Kidney glomerular epithelial cell (primary cell): ENCODE measurements around the gene POLR3GL.

Experiments
- DNase-seq: peaks from one replicate; lab custom pipeline; 2025; lab: John Stamatoyannopoulos, UW

Gene POLR3GL

DNA sequence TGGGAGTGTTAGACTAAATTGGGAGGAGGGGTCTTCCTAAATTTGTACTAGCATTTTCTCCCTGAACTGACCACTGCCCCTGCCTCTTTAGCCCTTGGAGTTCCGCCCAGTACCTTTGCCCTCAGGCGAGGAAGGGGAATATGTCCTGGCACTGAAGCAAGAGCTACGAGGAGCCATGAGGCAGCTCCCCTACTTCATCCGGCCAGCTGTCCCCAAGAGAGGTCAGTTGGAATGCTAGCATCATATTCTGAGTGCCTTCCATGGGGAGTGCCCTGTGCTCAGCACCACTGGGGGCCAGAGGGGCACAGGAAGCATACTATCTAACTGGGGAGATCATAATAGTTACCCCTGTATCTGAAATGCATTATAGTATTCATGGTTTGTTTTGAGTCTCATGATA, 10.7 kb downstream of the POLR3GL start:
- DNase-seq = no peak

DNA sequence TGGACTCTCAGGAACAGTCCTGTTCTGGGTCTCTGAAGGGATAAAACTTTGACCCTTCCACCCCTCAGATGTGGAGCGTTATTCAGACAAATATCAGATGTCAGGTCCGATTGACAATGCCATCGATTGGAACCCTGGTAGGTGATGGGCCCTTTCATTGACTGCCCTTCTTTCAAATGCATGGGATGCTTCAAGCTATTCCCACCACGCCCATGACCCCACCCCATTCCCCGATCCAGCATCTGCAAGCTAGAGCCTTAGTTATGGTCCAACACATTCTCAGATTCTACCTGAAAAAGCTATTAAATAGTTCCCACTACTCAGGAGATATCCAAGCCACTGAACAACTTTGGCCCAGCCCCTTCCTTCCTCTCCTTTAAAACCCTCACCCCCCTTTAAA, 12.5 kb downstream of the POLR3GL start:
- DNase-seq = no peak

GRCh38 chr1:145977486-145978470, 13.3 kb downstream of the POLR3GL start:
- peak; percentile 79 for DNase-seq

DNA sequence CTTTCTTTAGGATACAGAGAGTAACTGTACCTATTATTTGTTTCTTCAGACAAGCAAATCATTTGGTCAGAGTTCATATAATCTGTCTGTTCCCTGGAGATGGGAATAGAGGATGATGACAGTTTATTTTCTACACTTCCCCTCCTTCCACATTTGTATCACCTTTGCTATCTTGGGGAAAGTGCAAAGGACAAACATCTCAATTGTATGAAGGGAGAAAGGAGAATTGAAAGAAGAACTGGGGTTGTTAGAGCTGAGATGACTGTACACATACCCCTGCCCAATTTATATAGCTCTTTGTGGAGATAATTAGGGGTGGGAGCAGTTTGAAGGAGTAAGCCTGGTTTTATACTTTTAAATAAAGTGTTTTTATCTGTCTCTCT, 14.0 kb downstream of the POLR3GL start:
- DNase-seq = no peak

- peak; percentile 100 for DNase-seq
Observed at GRCh38 chr1:145978854-145979745, 14.6 kb downstream of the POLR3GL start.

- DNase-seq = no peak
Observed at GRCh38 chr1:145979746-145980456, 15.4 kb downstream of the POLR3GL start.

DNA sequence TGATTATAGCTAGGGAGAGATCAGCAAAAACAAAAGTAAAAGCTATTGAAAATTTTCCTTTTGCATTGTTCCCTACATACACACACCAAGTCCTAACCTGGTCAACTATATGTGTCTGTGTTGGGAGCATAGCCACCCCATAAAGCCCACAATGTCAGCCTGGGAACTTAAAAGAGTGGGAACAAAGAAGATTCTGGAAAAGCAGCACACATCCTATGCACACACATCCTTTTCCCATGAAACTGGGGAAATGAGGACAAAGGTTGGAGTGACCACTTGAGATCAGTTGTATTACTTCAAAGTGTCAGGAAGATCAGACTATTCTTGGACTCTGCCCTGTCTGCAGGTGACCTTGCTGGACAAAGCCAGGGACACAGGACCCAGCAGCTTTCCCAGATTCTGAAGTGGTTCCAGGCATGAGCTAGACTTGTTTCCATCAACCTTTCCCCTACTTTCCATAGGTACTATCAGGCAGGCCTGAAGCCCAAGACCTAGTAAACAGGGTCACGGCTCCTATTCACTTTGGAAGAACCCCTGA, 16.0 kb downstream of the POLR3GL start:
- no peak for DNase-seq

- DNase-seq = no peak
Observed at GRCh38 chr1:145982010-145982723, 17.7 kb downstream of the POLR3GL start.

GRCh38 chr1:145983206-145983675, 18.8 kb downstream of the POLR3GL start:
- DNase-seq = no peak

DNA sequence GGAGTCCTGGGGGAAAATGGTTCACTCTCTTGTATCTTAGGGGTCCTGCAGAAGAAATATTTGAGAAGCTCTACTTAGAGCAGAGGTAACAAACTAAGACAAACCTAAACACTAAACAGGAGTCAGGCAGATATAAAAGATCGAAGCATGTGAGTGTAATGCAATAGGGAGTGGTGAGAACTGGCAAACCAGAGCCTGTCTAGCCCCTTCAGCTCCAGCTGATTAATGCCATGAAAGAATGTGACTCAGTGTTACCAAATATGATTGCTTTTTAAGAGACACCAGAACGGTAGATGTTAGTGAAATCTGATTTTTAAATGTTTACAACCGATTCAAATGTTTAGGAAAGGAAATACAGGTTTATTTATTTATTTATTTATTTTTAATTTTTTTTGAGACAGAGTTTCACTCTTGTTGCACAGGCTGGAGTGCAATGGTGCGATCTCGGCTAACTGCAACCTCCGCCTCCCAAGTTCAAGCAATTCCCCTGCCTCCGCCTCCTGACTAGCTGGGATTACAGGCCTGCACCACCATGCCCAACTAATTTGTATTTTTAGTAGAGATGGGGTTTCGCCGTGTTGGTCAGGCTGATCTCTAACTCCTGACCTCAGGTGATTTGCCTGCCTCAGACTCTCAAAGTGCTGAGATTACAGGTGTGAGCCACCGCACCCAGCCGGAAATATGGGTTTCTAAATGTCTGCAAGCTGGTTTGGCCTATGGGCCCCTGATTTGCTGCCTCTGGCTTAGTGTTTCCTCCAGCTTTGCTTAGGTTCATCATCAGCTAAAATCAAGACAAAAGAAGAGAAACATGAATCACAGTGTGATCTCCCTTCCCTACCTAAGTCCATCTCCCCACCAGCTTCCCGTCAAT, 19.7 kb downstream of the POLR3GL start:
- no peak for DNase-seq

DNA sequence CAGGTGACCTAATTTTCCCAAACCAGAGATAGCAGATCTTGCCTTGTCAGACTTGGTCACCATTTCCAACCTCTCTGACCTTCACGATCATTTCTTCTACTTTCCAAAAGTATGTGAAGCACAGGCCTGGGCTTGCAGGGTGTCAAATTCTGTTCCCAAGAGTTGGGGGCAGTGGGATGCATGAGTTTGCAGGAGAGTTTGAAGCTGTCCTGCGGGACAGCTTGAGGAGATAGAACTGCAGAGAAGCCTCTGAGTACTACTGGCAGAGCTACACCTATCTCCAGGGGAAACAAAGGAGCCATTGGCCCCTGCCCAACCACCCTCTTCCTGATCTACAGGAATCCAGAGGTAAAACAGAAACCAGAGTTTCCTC, 20.6 kb downstream of the POLR3GL start:
- no peak for DNase-seq

- DNase-seq = no peak
Observed at GRCh38 chr1:145985502-145986439, 21.3 kb downstream of the POLR3GL start.

DNA sequence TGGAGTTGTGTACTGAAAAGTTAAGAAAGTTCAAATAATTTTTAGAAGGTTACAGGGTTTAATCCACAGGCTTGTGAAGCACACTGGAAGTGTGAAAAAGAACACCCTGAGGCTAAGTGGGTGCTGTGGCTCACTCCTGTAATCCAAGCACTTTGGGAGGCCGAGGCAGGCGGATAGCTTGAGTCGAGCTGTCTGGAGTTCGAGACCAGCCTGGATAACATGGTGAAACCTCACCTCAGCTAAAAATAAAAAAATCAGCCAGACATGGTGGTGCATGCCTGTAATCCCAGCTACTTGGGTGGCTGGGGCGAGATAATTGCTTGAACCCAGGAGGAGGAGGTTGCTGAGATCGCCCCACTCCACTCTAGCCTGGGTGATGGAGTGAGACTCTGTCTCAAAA, 22.1 kb downstream of the POLR3GL start:
- DNase-seq = no peak

- DNase-seq = no peak
Observed at GRCh38 chr1:145987926-145988325, 23.4 kb downstream of the POLR3GL start.

DNA sequence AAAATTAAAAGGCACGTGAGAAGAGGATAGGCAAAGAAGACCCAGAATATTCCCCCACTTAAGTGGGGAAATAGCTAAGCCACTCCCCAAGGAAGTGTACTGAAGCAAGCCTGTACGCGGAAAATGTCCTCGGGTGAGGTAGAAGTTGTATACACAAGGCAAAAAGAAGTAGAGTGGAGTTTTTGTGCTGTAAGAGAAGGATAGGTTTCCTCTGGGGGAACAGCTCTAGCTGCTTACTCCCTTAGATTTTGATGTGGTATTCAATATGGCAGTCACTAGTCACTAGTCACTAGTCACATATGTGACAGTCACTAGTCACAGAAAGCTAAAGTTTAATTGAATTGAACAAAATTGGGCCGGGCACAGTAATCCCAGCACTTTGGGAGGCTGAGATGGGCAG, 24.3 kb downstream of the POLR3GL start:
- DNase-seq = no peak

DNA sequence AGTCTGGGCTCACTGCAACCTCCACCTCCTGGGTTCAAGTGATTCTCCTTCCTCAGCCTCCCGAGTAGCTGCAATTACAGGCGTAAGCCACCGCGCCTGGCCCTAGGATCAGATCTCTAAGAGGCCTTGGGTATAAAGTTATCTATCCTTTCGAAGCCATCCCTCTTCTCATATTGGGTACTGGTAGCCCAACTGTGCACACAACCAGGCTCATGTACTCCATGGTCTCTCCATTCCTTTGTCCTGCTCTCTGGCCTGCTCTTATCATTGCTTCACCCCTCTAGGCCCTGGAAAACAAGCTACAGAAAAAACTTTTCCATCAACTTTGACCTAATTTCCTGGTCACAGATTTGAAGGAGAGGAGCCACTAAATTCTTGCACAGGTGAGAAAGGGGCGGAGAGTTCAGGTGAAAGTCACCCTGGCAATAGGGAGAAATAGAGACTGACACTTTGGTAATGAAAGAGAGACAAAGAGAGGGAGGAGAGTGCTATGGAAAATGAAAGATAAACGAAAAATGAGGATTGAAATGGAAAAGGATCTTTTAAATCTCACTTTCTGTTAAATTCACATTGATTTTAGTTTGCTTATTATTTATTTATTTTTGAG, 25.9 kb downstream of the POLR3GL start:
- DNase-seq = no peak

- DNase-seq = no peak
Observed at GRCh38 chr1:145991735-145992412, 27.4 kb downstream of the POLR3GL start.

DNA sequence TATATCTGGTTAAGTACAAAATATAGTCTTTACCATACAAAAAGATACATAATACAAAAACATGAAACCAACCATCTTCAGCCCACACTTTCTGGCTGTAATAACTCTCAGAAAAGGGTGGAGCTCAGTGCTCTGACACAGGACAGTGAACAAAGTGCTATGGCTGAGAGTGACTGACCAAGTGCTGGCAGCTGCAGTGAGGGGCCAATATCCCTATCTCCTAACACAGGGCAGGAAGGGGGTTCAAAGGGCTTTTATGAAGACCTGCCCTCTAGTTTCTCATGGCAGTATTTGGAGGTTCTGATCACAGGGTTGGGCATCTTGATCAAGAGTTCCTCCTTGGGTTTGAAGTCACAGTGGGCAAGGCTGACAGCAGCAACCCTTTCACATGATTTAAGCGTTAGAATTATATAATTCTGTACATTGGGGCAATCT, 28.0 kb downstream of the POLR3GL start:
- DNase-seq = no peak
